HEK293 (cell line): ENCODE results near the gene VHLL.

Experiments
- CTCF ChIA-PET: fragments of 350-600 bp; formaldehyde crosslinking; extraction: SDS; loops from one replicate; lab custom pipeline; 2021; ENCODE audit warnings: antibody characterized with exemption; lab: Yijun Ruan, JAX
- POLR2A ChIA-PET: fragments of 300-600 bp; formaldehyde crosslinking; extraction: SDS; loops from one replicate; lab custom pipeline; 2020; ENCODE audit warnings: antibody characterized with exemption, inconsistent platforms; lab: Yijun Ruan, JAX
- H3K27ac ChIP-seq: fragments of 200-500 bp; sonication (Bioruptor generic); 2 replicates; pipeline ENCODE4 v1.5.1; 2014; ENCODE audit warnings: low read depth, low read length, control low read depth, inconsistent platforms; ENCODE audit errors: extremely low read depth
- H3K36me3 ChIP-seq, 2 experiments: fragments of 200-500 bp in 1 of 2; sonication (Bioruptor generic) in 1 of 2; 1 replicate in 1 of 2; 2 replicates in 1 of 2; pipeline ENCODE4 v1.5.1; 2014 to 2017; ENCODE audit warnings: inconsistent platforms in 2 of 2, low read length in 2 of 2; ENCODE audit not compliant: control insufficient read depth in 2 of 2, insufficient read depth in 1 of 2
- H3K4me1 ChIP-seq: fragments of 200-500 bp; sonication (Bioruptor generic); 2 replicates; pipeline ENCODE4 v1.5.1; 2014; ENCODE audit warnings: mild to moderate bottlenecking, low read length, inconsistent platforms; ENCODE audit not compliant: control insufficient read depth, insufficient read depth
- H3K4me3 ChIP-seq: 2 replicates; pipeline ENCODE4 v1.5.1; 2011; ENCODE audit warnings: low read depth, mild to moderate bottlenecking, control low read depth, low read length, moderate library complexity
- H3K9me3 ChIP-seq: fragments of 200-500 bp; sonication (Bioruptor generic); 2 replicates; pipeline ENCODE4 v1.5.1; 2014; ENCODE audit warnings: low read depth, low read length, inconsistent platforms; ENCODE audit not compliant: control insufficient read depth, insufficient read depth
- GLIS1 ChIP-seq: fragments of 450-650 bp; formaldehyde crosslinking; IDR thresholded peaks from 2 replicates; pipeline ENCODE4 v1.5.1; 2016; ENCODE audit warnings: missing biosample characterization, missing genetic modification characterization
- GLIS2 ChIP-seq: fragments of 450-650 bp; formaldehyde crosslinking; IDR thresholded peaks from 2 replicates; pipeline ENCODE4 v1.5.1; 2016; ENCODE audit warnings: missing biosample characterization, missing genetic modification characterization
- HOXD13 ChIP-seq: sonication (generic); formaldehyde crosslinking; IDR thresholded peaks from 2 replicates; pipeline ENCODE4 v1.8.0; 2022; ENCODE audit warnings: missing genetic modification reagents, borderline replicate concordance
- OSR2 ChIP-seq: fragments of 450-650 bp; formaldehyde crosslinking; IDR thresholded peaks from 2 replicates; pipeline ENCODE4 v1.5.1; 2016; ENCODE audit warnings: missing biosample characterization, missing genetic modification characterization
- PRDM1 ChIP-seq: fragments of 450-650 bp; formaldehyde crosslinking; IDR thresholded peaks from 2 replicates; pipeline ENCODE4; 2016; ENCODE audit warnings: missing biosample characterization, missing genetic modification characterization
- PRDM2 ChIP-seq: fragments of 450-650 bp; formaldehyde crosslinking; IDR thresholded peaks from 2 replicates; pipeline ENCODE4 v1.5.1; 2016; ENCODE audit warnings: missing biosample characterization, missing genetic modification characterization, borderline replicate concordance
- RBAK ChIP-seq: fragments of 450-650 bp; formaldehyde crosslinking; IDR thresholded peaks from 2 replicates; pipeline ENCODE4 v1.5.1; 2016; ENCODE audit warnings: missing biosample characterization, missing genetic modification characterization
- ZFP37 ChIP-seq: fragments of 450-650 bp; formaldehyde crosslinking; IDR thresholded peaks from 2 replicates; pipeline ENCODE4 v1.5.1; 2016; ENCODE audit warnings: missing biosample characterization, missing genetic modification characterization
- ZIC2 ChIP-seq: fragments of 450-650 bp; formaldehyde crosslinking; IDR thresholded peaks from 2 replicates; pipeline ENCODE4 v1.5.1; 2016; ENCODE audit warnings: missing biosample characterization, missing genetic modification characterization
- ZNF19 ChIP-seq: fragments of 450-650 bp; formaldehyde crosslinking; IDR thresholded peaks from 2 replicates; pipeline ENCODE4; 2016; ENCODE audit warnings: missing biosample characterization, missing genetic modification characterization, low read depth
- ZNF366 ChIP-seq: fragments of 450-650 bp; formaldehyde crosslinking; conservative IDR thresholded peaks from 2 replicates; pipeline ENCODE4 v1.5.1; 2016; ENCODE audit warnings: missing biosample characterization, missing genetic modification characterization
- ZNF398 ChIP-seq: fragments of 450-650 bp; formaldehyde crosslinking; IDR thresholded peaks from 2 replicates; pipeline ENCODE4 v1.5.1; 2017; ENCODE audit warnings: missing biosample characterization, missing genetic modification characterization
- ZNF416 ChIP-seq: fragments of 450-650 bp; formaldehyde crosslinking; IDR thresholded peaks from 2 replicates; pipeline ENCODE4 v1.5.1; 2016; ENCODE audit warnings: missing biosample characterization, missing genetic modification characterization
- ZNF518A ChIP-seq: fragments of 450-650 bp; formaldehyde crosslinking; conservative IDR thresholded peaks from 2 replicates; pipeline ENCODE4 v1.5.1; 2016; ENCODE audit warnings: low read depth, missing biosample characterization, missing genetic modification characterization
- ZNF600 ChIP-seq: fragments of 450-650 bp; formaldehyde crosslinking; IDR thresholded peaks from 2 replicates; pipeline ENCODE4 v1.5.1; 2016; ENCODE audit warnings: missing biosample characterization, missing genetic modification characterization
- ZNF664 ChIP-seq: fragments of 450-650 bp; formaldehyde crosslinking; IDR thresholded peaks from 2 replicates; pipeline ENCODE4 v1.5.1; 2016; ENCODE audit warnings: missing biosample characterization, missing genetic modification characterization
- ZNF776 ChIP-seq: fragments of 450-650 bp; formaldehyde crosslinking; IDR thresholded peaks from 2 replicates; pipeline ENCODE4 v1.5.0; 2017; ENCODE audit warnings: missing biosample characterization, missing genetic modification characterization, borderline replicate concordance
- ZNF837 ChIP-seq: fragments of 450-650 bp; formaldehyde crosslinking; IDR thresholded peaks from 2 replicates; pipeline ENCODE4 v1.5.1; 2016; ENCODE audit warnings: missing biosample characterization, missing genetic modification characterization

Gene VHLL

GRCh38 chr1:156281281-156281680, 17.8 kb downstream of the VHLL start (continued):
- TF ChIP-seq ZFP37 (no peak), ZNF600 (tag by site-specific recombination) (0 out of 2 replicates have a peak, but pooled peaks have one; percentile 22), ZIC2 (0 out of 2 replicates have a peak, but pooled peaks have one; percentile 39), ZNF837 (no peak), ZNF416 (tag by site-specific recombination) (no peak), HOXD13 (CRISPR knock-in tag) (no peak), RBAK (tag by site-specific recombination) (no peak), GLIS2 (tag by site-specific recombination) (peak; percentile 77), ZNF366 (tag by site-specific recombination) (peak; percentile 53), ZNF518A (tag by site-specific recombination) (no peak), GLIS1 (peak; percentile 85), OSR2 (no peak)

- ChIA-PET POLR2A (interaction anchor here (0.5 kb wide), 1 partner anchor 51 kb away, joined by 3 read pairs; no protein-coding TSS in a partner anchor), CTCF (interaction anchor here (0.6 to 2.2 kb wide), 4 partner anchors 8 to 109 kb away, joined by 3 to 9 read pairs (median 3); no protein-coding TSS in a partner anchor)
- Histone ChIP-seq H3K4me3 (no peak overlapping the region), H3K9me3 (no peaks in the 10 kb centered on the region), H3K36me3 (peaks cover 29 to 62% of the 10 kb centered on the region in 2 experiments; a peak in 2 of 3 replicates), H3K27ac (no peak overlapping the region), H3K4me1 (peaks cover 4% of the 10 kb centered on the region; the same call in 1 of the 2 replicates)
- TF ChIP-seq ZNF19 (tag by site-specific recombination) (no peak), ZNF664 (tag by site-specific recombination) (peak; percentile 93)
These were observed 19.3 kb downstream of the VHLL start for GRCh38 chr1:156279837-156280236.

GRCh38 chr1:156276966-156277381, 22.1 kb downstream of the VHLL start:
- ChIA-PET CTCF (no interaction called here), POLR2A (no interaction called here)
- H3K4me1 ChIP-seq = peaks cover 4% of the 10 kb centered on the region; the same call in 1 of the 2 replicates
- peak; percentile 70 for TF ChIP-seq PRDM1 (tag by site-specific recombination)
- TF ChIP-seq ZNF837 = no peak
- TF ChIP-seq, all 188 proteins: peak for 1
- H3K4me3 ChIP-seq = no peak overlapping the region
- no peaks in the 10 kb centered on the region for H3K9me3 ChIP-seq
- peaks cover 52 to 85% of the 10 kb centered on the region in 2 experiments; a peak in 2 of 3 replicates for H3K36me3 ChIP-seq
- no peak overlapping the region for H3K27ac ChIP-seq

- Histone ChIP-seq H3K4me1 (peaks cover 4% of the 10 kb centered on the region; the same call in 1 of the 2 replicates), H3K9me3 (no peaks in the 10 kb centered on the region), H3K27ac (no peak overlapping the region), H3K36me3 (peaks cover 56 to 89% of the 10 kb centered on the region in 2 experiments; a peak in 2 of 3 replicates), H3K4me3 (no peak overlapping the region)
- CTCF ChIA-PET = no interaction called here
- POLR2A ChIA-PET = no interaction called here
- TF ChIP-seq ZNF398 (no peak), ZNF366 (tag by site-specific recombination) (no peak), ZNF776 (tag by site-specific recombination) (no peak), PRDM2 (no peak)
These were observed 22.6 kb downstream of the VHLL start for GRCh38 chr1:156276532-156276931.
